A673 (cell line): ENCODE data around the gene SLC17A7.

Experiments used
- CTCF ChIP-seq: fragments of 300-800, 200-600 bp; sonication (generic); conservative IDR thresholded peaks from 2 replicates; pipeline ENCODE4 v1.5.1; 2017; ENCODE audit warnings: low read depth, mild to moderate bottlenecking, antibody characterized with exemption, low read length, moderate library complexity, mixed read lengths
- EZH2 ChIP-seq: fragments of 200-600 bp; sonication (generic); IDR thresholded peaks from 2 replicates; pipeline ENCODE4 v1.6.1; 2017; ENCODE audit warnings: borderline replicate concordance, low read depth, mild to moderate bottlenecking, mixed read lengths, antibody characterized with exemption, low read length; ENCODE audit not compliant: poor library complexity, severe bottlenecking

- TF ChIP-seq CTCF (peak; percentile 83), EZH2 (no peak)
These were observed 34.9 kb upstream of the SLC17A7 start for GRCh38 chr19:49475995-49476880.
